Neural progenitor cell (in vitro differentiated cells): ENCODE results near the gene TMCO1. TPM values are rescaled to one million over a fixed set of nuclear protein-coding genes. Genes with fewer than 3 reads are reported as not detected.
"Not testable (repeated sequence)": the region's sequence is repeated elsewhere in the genome, so short reads cannot be mapped to it uniquely, and the experiment has no call there.

Experiments used
- DNase-seq: peaks from one replicate; pipeline ENCODE4 v3.0.0-alpha.2; 2016; ENCODE audit warnings: low spot score
- H2AFZ ChIP-seq: fragments of 200-600 bp; sonication (generic); replicated peaks from 2 replicates; pipeline ENCODE4 v1.6.1; 2016; ENCODE audit warnings: antibody characterized with exemption
- H3F3A ChIP-seq: fragments of 200-600 bp; sonication (generic); 2 replicates; pipeline ENCODE4 v1.6.1; 2016; ENCODE audit warnings: antibody characterized with exemption, low read depth
- H3K27ac ChIP-seq: fragments of 200-600 bp; sonication (generic); 2 replicates; pipeline ENCODE4 v1.5.1; 2016; ENCODE audit warnings: mild to moderate bottlenecking
- H3K27me3 ChIP-seq: fragments of 200-600 bp; sonication (generic); 2 replicates; pipeline ENCODE4 v1.6.1; 2016; ENCODE audit warnings: mild to moderate bottlenecking, moderate library complexity
- H3K36me3 ChIP-seq: fragments of 200-600 bp; sonication (generic); 2 replicates; pipeline ENCODE4 v1.5.1; 2016
- H3K4me1 ChIP-seq: fragments of 200-600 bp; sonication (generic); 2 replicates; pipeline ENCODE4 v1.6.1; 2016; ENCODE audit warnings: mixed run types
- H3K4me2 ChIP-seq: fragments of 200-600 bp; sonication (generic); 2 replicates; pipeline ENCODE4 v1.6.1; 2016
- H3K4me3 ChIP-seq: fragments of 200-600 bp; sonication (generic); 2 replicates; pipeline ENCODE4 v1.5.1; 2016
- H3K79me2 ChIP-seq: fragments of 200-600 bp; sonication (generic); 2 replicates; pipeline ENCODE4 v1.6.1; 2016; ENCODE audit warnings: low read depth
- H3K9ac ChIP-seq: fragments of 200-600 bp; sonication (generic); 2 replicates; pipeline ENCODE4 v1.6.1; 2016
- H3K9me3 ChIP-seq: fragments of 200-600 bp; sonication (generic); 2 replicates; pipeline ENCODE4 v1.5.1; 2016; ENCODE audit warnings: low read depth
- H4K20me1 ChIP-seq: fragments of 200-600 bp; sonication (generic); 2 replicates; pipeline ENCODE4 v1.6.1; 2016; ENCODE audit warnings: low read depth
- H3K27ac Mint-ChIP-seq: 3 replicates; pipeline ENCODE4 v1.8.0; 2021; ENCODE audit warnings: mixed read lengths
- H3K27me3 Mint-ChIP-seq: 2 replicates; pipeline ENCODE4 v1.8.0; 2022; ENCODE audit warnings: low read depth, mild to moderate bottlenecking, inconsistent platforms, moderate library complexity, mixed read lengths; ENCODE audit not compliant: insufficient read depth
- H3K36me3 Mint-ChIP-seq: 3 replicates; pipeline ENCODE4 v1.8.0; 2021; ENCODE audit warnings: mixed read lengths
- H3K4me1 Mint-ChIP-seq: 3 replicates; pipeline ENCODE4 v1.8.0; 2021; ENCODE audit warnings: mixed read lengths
- H3K4me3 Mint-ChIP-seq: 3 replicates; pipeline ENCODE4 v1.8.0; 2021; ENCODE audit warnings: mild to moderate bottlenecking, moderate library complexity, mixed read lengths
- H3K9me3 Mint-ChIP-seq: 3 replicates; pipeline ENCODE4 v1.8.0; 2020; ENCODE audit warnings: mixed read lengths
- EZH2 ChIP-seq: fragments of 200-600 bp; sonication (generic); IDR thresholded peaks from 2 replicates; pipeline ENCODE4 v1.6.1; 2017; ENCODE audit warnings: antibody characterized with exemption, mild to moderate bottlenecking, moderate library complexity
- EZH2phosphoT487 ChIP-seq: fragments of 200-600 bp; sonication (generic); IDR thresholded peaks from 2 replicates; pipeline ENCODE4 v1.6.1; 2017; ENCODE audit warnings: antibody characterized with exemption
- total RNA-seq: library from RNA; depleted of rRNA; stranded (reverse); fragments of >200 nt; gene quantifications from 2 replicates; pipeline ENCODE4 v1.2.3, GENCODE V29; 2015; ENCODE audit warnings: low replicate concordance
- TF ChIP-seq, protein P1 (sequence below): fragments of 200-600 bp; sonication (generic); IDR thresholded peaks from 2 replicates; pipeline ENCODE4 v1.5.1; 2017; ENCODE audit warnings: antibody characterized with exemption, mild to moderate bottlenecking

The TMCO1 gene
- total RNA-seq, 1 donor from 2014 or later: 89.4 TPM

GRCh38 chr1:165707984-165708706, 60.5 kb downstream of the TMCO1 start:
- Histone ChIP-seq H3K4me2 (no peak overlapping the region), H4K20me1 (no peaks in the 10 kb centered on the region), H3K4me1 (no peaks in the 10 kb centered on the region), H3K4me3 (no peak overlapping the region), H3K27ac (no peak overlapping the region), H3K9ac (no peak overlapping the region), H3F3A (no peaks in the 10 kb centered on the region), H3K27me3 (no peaks in the 10 kb centered on the region), H3K9me3 (no peaks in the 10 kb centered on the region), H2AFZ (no peak overlapping the region), H3K36me3 (no peaks in the 10 kb centered on the region), H3K79me2 (no peaks in the 10 kb centered on the region)
- Mint-ChIP-seq H3K4me1 (no peaks in the 10 kb centered on the region), H3K4me3 (no peak overlapping the region), H3K27ac (no peak overlapping the region), H3K9me3 (peaks cover 3% of the 10 kb centered on the region), H3K36me3 (no peaks in the 10 kb centered on the region), H3K27me3 (peaks cover 3% of the 10 kb centered on the region)
- no peak for DNase-seq
- TF ChIP-seq EZH2phosphoT487: no peak
- no peak for TF ChIP-seq EZH2
- TF ChIP-seq, protein P1, sequence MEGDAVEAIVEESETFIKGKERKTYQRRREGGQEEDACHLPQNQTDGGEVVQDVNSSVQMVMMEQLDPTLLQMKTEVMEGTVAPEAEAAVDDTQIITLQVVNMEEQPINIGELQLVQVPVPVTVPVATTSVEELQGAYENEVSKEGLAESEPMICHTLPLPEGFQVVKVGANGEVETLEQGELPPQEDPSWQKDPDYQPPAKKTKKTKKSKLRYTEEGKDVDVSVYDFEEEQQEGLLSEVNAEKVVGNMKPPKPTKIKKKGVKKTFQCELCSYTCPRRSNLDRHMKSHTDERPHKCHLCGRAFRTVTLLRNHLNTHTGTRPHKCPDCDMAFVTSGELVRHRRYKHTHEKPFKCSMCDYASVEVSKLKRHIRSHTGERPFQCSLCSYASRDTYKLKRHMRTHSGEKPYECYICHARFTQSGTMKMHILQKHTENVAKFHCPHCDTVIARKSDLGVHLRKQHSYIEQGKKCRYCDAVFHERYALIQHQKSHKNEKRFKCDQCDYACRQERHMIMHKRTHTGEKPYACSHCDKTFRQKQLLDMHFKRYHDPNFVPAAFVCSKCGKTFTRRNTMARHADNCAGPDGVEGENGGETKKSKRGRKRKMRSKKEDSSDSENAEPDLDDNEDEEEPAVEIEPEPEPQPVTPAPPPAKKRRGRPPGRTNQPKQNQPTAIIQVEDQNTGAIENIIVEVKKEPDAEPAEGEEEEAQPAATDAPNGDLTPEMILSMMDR: no peak

DNA sequence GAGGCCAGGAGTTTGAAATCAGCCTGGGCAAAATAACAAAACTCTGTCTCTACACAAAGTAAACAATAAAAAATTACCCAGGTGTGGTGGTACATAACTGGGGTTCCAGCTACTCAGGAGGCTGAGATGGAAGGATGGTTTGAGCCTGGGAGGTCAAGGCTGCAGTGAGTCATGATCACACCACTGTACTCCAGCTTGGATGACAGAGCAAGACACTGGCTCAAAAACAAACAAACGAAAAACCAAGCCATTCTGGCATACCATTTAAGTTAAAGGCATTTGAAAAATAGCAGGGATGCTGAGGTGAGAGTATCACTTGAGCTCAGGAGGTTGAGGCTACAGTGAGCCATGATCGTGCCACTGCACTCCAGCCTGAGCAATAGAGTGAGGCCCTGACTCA, 65.0 kb downstream of the TMCO1 start:
- no peak overlapping the region for H2AFZ ChIP-seq
- no peaks in the 10 kb centered on the region for H4K20me1 ChIP-seq
- no peaks in the 10 kb centered on the region for H3K36me3 ChIP-seq
- H3K4me3 Mint-ChIP-seq: no peak overlapping the region
- H3K9me3 Mint-ChIP-seq: no peaks in the 10 kb centered on the region
- H3K27ac Mint-ChIP-seq: no peak overlapping the region
- no peak for DNase-seq
- no peaks in the 10 kb centered on the region for H3K27me3 Mint-ChIP-seq
- H3K4me1 ChIP-seq: peaks cover 2% of the 10 kb centered on the region
- no peak overlapping the region for H3K4me3 ChIP-seq
- H3F3A ChIP-seq: peaks cover 5% of the 10 kb centered on the region
- no peak overlapping the region for H3K9ac ChIP-seq
- H3K4me1 Mint-ChIP-seq: peaks cover 3% of the 10 kb centered on the region
- H3K36me3 Mint-ChIP-seq: no peaks in the 10 kb centered on the region
- H3K79me2 ChIP-seq: no peaks in the 10 kb centered on the region
- no peaks in the 10 kb centered on the region for H3K27me3 ChIP-seq
- H3K27ac ChIP-seq: no peak overlapping the region
- H3K9me3 ChIP-seq: no peaks in the 10 kb centered on the region
- no peak overlapping the region for H3K4me2 ChIP-seq
- TF ChIP-seq, protein P1: no peak
- TF ChIP-seq EZH2 (no peak), EZH2phosphoT487 (no peak)

GRCh38 chr1:165701922-165702321, 66.7 kb downstream of the TMCO1 start:
- not testable (repeated sequence) for H3K36me3 ChIP-seq, H3K79me2 ChIP-seq, H3K27me3 ChIP-seq, H3K27ac Mint-ChIP-seq, H3K4me2 ChIP-seq, H3K4me3 Mint-ChIP-seq, H2AFZ ChIP-seq, H3K4me3 ChIP-seq, H3K9me3 Mint-ChIP-seq, DNase-seq, H3K9me3 ChIP-seq, H3K36me3 Mint-ChIP-seq, H3K9ac ChIP-seq, H3K4me1 Mint-ChIP-seq, H4K20me1 ChIP-seq, H3K27ac ChIP-seq, H3K4me1 ChIP-seq, H3K27me3 Mint-ChIP-seq
- H3F3A ChIP-seq: peaks cover 16% of the 10 kb centered on the region

GRCh38 chr1:165699577-165699976, 69.1 kb downstream of the TMCO1 start:
- Histone ChIP-seq H3K4me2 (no peak overlapping the region), H3K27me3 (no peaks in the 10 kb centered on the region), H3K4me3 (no peak overlapping the region), H3K79me2 (peaks cover 33% of the 10 kb centered on the region), H3F3A (peaks cover 20% of the 10 kb centered on the region), H3K27ac (no peak overlapping the region), H2AFZ (no peak overlapping the region), H3K9me3 (no peaks in the 10 kb centered on the region), H3K9ac (no peak overlapping the region), H3K36me3 (no peaks in the 10 kb centered on the region), H3K4me1 (peaks cover 10% of the 10 kb centered on the region), H4K20me1 (no peaks in the 10 kb centered on the region)
- peak overlapping the region; percentile 59 for H3K4me3 Mint-ChIP-seq
- no peak overlapping the region for H3K27ac Mint-ChIP-seq
- DNase-seq: peak; percentile 3
- TF ChIP-seq EZH2phosphoT487: no peak
- TF ChIP-seq EZH2: no peak
- H3K4me1 Mint-ChIP-seq: peaks cover 11% of the 10 kb centered on the region
- H3K9me3 Mint-ChIP-seq: no peaks in the 10 kb centered on the region
- no peaks in the 10 kb centered on the region for H3K27me3 Mint-ChIP-seq
- H3K36me3 Mint-ChIP-seq: peaks cover 5% of the 10 kb centered on the region
